D721Med (cell line): ENCODE results near the gene TRAF3IP3.

Experiments
- DNase-seq: peaks from one replicate; pipeline ENCODE4 v3.0.0; 2011; ENCODE audit warnings: low spot score; ENCODE audit not compliant: insufficient read length
- FAIRE-seq: peaks from 2 replicates; lab custom pipeline; 2011; peaks lifted over from hg19 to GRCh38; lab: Jason Lieb, UNC
- CTCF ChIP-seq: IDR thresholded peaks from 2 replicates; pipeline ENCODE4 v1.5.1; 2012; ENCODE audit warnings: mild to moderate bottlenecking, control low read depth; ENCODE audit not compliant: insufficient read depth; ENCODE audit errors: missing control alignments

The TRAF3IP3 gene

GRCh38 chr1:209803568-209803967 lies 47.7 kb downstream of the TRAF3IP3 start:
- TF ChIP-seq CTCF, result no peak
- FAIRE-seq (no peak), DNase-seq (no peak)

- DNase-seq (no peak), FAIRE-seq (no peak)
- TF ChIP-seq CTCF, result no peak
Measured at GRCh38 chr1:209805341-209805781, 49.5 kb downstream of the TRAF3IP3 start.

GRCh38 chr1:209805875-209806760 lies 50.3 kb downstream of the TRAF3IP3 start, which contains the start of gene IRF6:
Gene IRF6, minus strand, starts transcription at chr1:209806142. Its CDS starts 4,729 bp downstream, at chr1:209801413.
- no peak for TF ChIP-seq CTCF
- FAIRE-seq (no peak), DNase-seq (no peak)

GRCh38 chr1:209807509-209807908 lies 51.7 kb downstream of the TRAF3IP3 start:
- FAIRE-seq (no peak), DNase-seq (no peak)
- no peak for TF ChIP-seq CTCF

- no peak for FAIRE-seq
- DNase-seq, result no peak
Measured at GRCh38 chr1:209808059-209808581, 52.3 kb downstream of the TRAF3IP3 start.

GRCh38 chr1:209809611-209810010 lies 53.8 kb downstream of the TRAF3IP3 start:
- DNase-seq, result no peak

More at GRCh38 chr1:209808059-209808581, 52.3 kb downstream of the TRAF3IP3 start:
- TF ChIP-seq CTCF, result no peak

More at GRCh38 chr1:209809611-209810010, 53.8 kb downstream of the TRAF3IP3 start:
- TF ChIP-seq CTCF, result no peak
- FAIRE-seq, result no peak
